ENCODE data around the gene SIGMAR1. TPM values are rescaled to one million over a fixed set of nuclear protein-coding genes. Genes with fewer than 3 reads are reported as not detected.

SIGMAR1 gene
- 158 to 188 TPM (median 185 TPM) in 5 replicates for total RNA-seq (2022; extraction: Qiagen RNA extraction; ENCODE audit: low read depth)

GRCh38 chr9:34637356-34638137 lies at the start of gene SIGMAR1:
SIGMAR1 (minus strand) TSS chr9:34637787; CDS start chr9:34637697, 90 bp downstream.

GRCh38 chr9:34662526-34663302 lies 25.1 kb upstream of the SIGMAR1 start, which contains the start of gene CCL27:
CCL27 (minus strand) TSS chr9:34662657; CDS start chr9:34662633, 24 bp downstream.

GRCh38 chr9:34651876-34652601 lies 14.5 kb upstream of the SIGMAR1 start, which contains the start of gene IL11RA:
IL11RA (plus strand) TSS chr9:34652185; CDS start chr9:34655218, 3,033 bp downstream.

GRCh38 chr9:34646211-34647083 lies 8.9 kb upstream of the SIGMAR1 start, which contains the start of gene GALT:
GALT (plus strand) TSS chr9:34646675; CDS start chr9:34646705, 30 bp downstream.

GRCh38 chr9:34628656-34629490 lies 8.7 kb downstream of the SIGMAR1 start, which contains the start of gene ARID3C:
ARID3C (minus strand) TSS chr9:34629066; CDS start chr9:34628014, 1,052 bp downstream.

GRCh38 chr9:34620061-34620994 lies 17.3 kb downstream of the SIGMAR1 start, which contains the start of gene DCTN3:
DCTN3 (minus strand) TSS chr9:34620495; CDS start chr9:34620464, 31 bp downstream.

GRCh38 chr9:34611811-34612787 lies 25.5 kb downstream of the SIGMAR1 start, which contains the start of gene RPP25L:
RPP25L (minus strand) TSS chr9:34612097; CDS start chr9:34611296, 801 bp downstream.

GRCh38 chr9:34589636-34590380 lies 47.8 kb downstream of the SIGMAR1 start, which contains the start of gene CNTFR:
CNTFR (minus strand) TSS chr9:34589724; CDS start chr9:34568981, 20,743 bp downstream.

Other genes with a start within 250 kb of the SIGMAR1 start
- 14.8 to 18.2 TPM (median 17.1 TPM) in 5 replicates for gene FAM219A, start 179.2 kb downstream of the SIGMAR1 start, total RNA-seq (2022; extraction: Qiagen RNA extraction; ENCODE audit: low read depth)
- gene DNAI1, start 179.0 kb downstream of the SIGMAR1 start, total RNA-seq (2022; extraction: Qiagen RNA extraction; ENCODE audit: low read depth), result 0.17 to 0.65 TPM (median 0.25 TPM) in 5 replicates
- 0.88 to 2.9 TPM (median 2.0 TPM) in 5 replicates for gene ENHO, start 114.8 kb downstream of the SIGMAR1 start, total RNA-seq (2022; extraction: Qiagen RNA extraction; ENCODE audit: low read depth)
- gene CNTFR, start 48.1 kb downstream of the SIGMAR1 start, total RNA-seq (2022; extraction: Qiagen RNA extraction; ENCODE audit: low read depth), result 0.10 to 0.24 TPM (median 0.12 TPM) in 3 of 5 replicates, not detected in the others
- gene RPP25L, start 25.7 kb downstream of the SIGMAR1 start, total RNA-seq (2022; extraction: Qiagen RNA extraction; ENCODE audit: low read depth), result 40.9 to 44.7 TPM (median 43.1 TPM) in 5 replicates
- 104 to 115 TPM (median 110 TPM) in 5 replicates for gene DCTN3, start 17.3 kb downstream of the SIGMAR1 start, total RNA-seq (2022; extraction: Qiagen RNA extraction; ENCODE audit: low read depth)
- gene ARID3C, start 8.7 kb downstream of the SIGMAR1 start, total RNA-seq (2022; extraction: Qiagen RNA extraction; ENCODE audit: low read depth), result 0.15 to 0.41 TPM (median 0.21 TPM) in 4 of 5 replicates, not detected in the other
- 15.3 to 18.8 TPM (median 16.8 TPM) in 5 replicates for gene GALT, start 8.9 kb upstream of the SIGMAR1 start, total RNA-seq (2022; extraction: Qiagen RNA extraction; ENCODE audit: low read depth)
- 5.2 to 7.0 TPM (median 5.7 TPM) in 5 replicates for gene IL11RA, start 14.4 kb upstream of the SIGMAR1 start, total RNA-seq (2022; extraction: Qiagen RNA extraction; ENCODE audit: low read depth)
- gene CCL27, start 24.9 kb upstream of the SIGMAR1 start, total RNA-seq (2022; extraction: Qiagen RNA extraction; ENCODE audit: low read depth), result 0.19 TPM in 1 of 5 replicates, not detected in the others
- gene CCL19, start 53.5 kb upstream of the SIGMAR1 start, total RNA-seq (2022; extraction: Qiagen RNA extraction; ENCODE audit: low read depth), result not detected in 5 replicates
- gene CCL21, start 72.3 kb upstream of the SIGMAR1 start, total RNA-seq (2022; extraction: Qiagen RNA extraction; ENCODE audit: low read depth), result not detected in 5 replicates

Measured in A549 treated with GW870086 at 1 μM for 4 hours (cell line).